HG02642 (cell line): ENCODE data around the gene AMPD3.

Source experiments
- ATAC-seq: cut with Tn5 transposase; IDR thresholded peaks from one replicate; pipeline ENCODE4 v1.9.1; 2021; ENCODE audit warnings: mild to moderate bottlenecking; ENCODE audit not compliant: unreplicated experiment, poor library complexity

Gene AMPD3

DNA sequence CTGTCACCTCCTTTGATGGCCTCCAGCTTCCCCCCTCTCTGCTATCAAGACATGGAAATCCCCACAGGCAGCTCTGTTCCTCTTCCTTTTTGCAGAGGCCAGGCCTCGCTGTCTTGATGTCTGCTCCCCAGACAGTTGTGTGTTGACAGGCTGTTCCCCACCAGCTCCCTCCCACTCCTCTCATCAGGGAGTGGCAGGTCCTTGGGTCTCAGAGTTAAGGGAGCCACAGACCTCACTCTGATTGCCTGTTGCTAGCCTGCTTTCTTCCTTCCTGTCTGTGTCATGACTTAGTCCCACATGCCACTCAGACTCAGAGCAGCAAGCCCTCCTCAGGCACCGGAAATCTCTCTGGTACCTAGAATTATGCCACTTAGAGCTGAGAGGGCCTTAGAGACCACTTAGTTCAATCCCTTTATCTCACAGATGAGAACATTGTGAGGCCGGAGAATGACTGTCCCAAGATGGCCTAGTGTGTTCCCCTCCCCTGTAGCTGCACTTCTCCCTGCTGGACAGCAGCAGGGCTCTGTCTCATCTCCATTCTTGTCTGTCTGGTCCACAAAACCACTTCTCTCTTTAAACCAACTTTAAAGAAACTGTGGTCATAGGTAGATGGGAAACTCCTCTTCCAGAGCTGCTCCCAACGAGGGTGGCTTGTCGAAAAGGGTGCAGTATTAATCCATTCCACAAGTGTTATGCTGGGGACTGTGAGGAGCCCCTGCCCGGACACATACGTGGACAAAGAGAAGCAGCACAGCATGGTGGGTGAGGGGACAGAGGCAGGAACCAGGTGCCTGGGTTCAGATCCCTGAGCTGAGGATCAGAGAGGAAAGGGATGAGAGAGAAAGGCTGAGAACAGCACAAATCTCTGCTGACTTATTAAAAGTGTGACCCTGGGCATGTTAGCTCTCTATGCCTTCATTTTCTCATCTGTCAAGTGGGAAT lies 4.2 kb downstream of the AMPD3 start:
- ATAC-seq: peak; percentile 52

DNA sequence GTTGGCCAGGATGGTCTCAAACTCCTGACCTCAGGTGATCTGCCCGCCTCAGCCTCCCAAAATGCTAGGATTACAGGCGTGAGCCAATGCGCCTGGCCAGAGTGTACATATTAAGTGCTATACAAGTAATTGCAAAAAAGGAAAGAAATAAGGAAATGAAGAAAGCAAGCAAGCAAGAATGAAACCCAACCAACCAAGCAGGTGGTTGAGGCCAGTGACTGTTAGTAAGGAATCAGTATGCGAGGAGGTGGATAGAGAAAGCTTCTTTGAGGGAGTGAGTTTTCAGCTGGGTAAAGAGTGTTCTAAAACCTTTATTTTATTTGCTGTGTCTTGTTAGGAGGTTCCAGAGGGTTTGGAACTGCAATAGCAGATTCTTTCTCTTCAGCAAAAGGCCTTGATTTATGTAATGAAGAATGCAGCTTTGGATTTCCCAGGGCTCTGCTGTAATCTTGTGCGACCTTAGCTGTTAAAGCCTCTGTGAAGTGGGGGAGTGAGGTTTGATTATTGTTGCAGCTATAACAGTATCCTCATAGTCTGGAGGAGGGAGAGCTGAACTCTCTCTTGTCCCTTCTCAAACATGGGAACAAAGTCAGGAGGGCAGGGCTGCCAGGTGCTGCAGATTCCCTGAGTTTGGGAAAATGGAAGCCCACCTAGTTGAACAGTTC lies 5.7 kb downstream of the AMPD3 start:
- peak; percentile 20 for ATAC-seq

DNA sequence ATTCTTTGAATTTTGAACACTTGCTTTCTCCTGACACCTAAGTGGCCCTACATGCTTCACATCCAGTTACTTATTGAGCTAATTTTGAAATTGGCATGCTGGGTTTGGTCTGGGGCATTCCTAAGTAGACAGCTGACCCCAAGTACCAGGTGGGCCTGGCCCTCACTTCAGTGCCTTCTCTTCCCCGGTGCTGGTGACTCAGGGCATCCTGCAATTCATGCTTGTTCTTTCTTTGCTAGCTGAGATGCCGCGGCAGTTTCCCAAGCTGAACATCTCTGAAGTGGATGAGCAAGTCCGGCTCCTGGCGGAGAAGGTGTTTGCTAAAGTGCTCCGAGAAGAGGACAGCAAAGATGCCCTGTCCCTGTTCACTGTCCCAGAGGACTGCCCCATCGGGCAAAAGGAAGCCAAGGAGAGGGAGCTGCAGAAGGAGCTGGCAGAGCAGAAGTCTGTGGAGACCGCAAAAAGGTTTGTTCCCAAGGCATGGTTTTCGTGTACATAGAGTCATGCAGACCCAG lies 6.3 kb downstream of the AMPD3 start:
- no peak for ATAC-seq

DNA sequence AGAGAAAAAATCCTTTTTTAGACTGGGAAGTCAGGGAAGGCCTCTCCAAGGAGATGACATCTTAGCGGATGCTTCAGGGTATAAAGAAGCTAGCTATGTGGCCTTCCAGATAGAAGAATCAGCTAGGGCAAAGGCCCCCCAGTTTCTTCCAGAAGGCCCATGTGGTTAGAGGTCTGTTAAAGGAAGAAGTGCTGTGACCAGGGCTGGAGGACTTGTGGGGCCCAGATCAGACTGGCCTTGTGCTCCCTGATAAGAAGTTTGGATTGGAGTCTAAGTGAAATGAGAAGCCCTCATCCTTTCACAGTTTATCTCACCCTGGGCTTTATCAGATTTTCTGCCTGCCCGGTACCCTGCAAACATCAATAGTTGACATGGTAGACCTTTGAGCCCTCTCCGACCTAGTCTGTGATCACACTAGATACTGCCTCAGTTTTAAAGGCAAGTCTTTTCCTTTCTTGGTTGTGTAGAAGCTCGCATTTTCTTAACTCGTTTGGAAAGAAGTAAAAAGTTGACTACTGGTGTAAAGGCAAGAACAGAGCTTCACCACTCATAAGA lies 7.8 kb downstream of the AMPD3 start:
- no peak for ATAC-seq

DNA sequence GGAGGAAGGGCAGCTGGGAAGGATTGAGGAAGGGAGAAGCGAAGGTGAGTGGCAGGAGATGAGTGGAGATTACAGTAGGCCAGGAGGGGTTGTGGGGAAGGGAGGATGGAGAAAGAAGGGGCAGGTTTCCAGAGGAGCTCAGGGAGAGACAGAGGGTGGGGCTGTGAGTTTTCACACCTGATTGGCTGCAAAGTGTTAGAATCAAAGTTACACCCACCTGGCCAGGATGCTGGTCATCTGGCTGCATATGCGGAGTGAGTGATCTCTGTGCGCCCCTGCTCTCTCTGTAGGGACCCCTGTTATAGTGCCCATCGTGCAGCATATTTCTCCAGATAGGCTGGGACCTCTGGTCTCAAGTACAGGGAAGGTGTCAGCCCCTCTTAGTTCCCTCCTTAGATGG lies 18.3 kb downstream of the AMPD3 start:
- ATAC-seq: no peak

DNA sequence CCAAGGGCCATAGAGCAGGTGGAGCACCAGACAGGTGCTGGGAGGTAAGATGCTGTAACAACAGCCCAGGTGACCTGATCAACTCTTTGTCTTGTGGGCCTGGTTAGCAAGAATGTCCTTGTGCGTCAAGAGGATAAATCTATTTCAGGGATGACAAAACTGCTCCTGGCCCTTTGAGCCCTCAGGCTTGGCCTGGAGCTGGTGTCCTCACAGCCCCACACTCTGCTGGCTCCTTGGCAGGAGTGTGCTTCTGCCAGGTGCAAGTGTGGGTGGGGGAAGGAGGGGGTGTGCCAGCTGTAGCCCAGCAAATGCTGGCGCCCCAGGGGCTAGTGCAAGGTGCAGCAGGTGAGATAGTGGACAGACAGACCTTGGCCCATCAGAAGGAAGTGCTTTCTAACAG lies 19.5 kb downstream of the AMPD3 start:
- no peak for ATAC-seq

DNA sequence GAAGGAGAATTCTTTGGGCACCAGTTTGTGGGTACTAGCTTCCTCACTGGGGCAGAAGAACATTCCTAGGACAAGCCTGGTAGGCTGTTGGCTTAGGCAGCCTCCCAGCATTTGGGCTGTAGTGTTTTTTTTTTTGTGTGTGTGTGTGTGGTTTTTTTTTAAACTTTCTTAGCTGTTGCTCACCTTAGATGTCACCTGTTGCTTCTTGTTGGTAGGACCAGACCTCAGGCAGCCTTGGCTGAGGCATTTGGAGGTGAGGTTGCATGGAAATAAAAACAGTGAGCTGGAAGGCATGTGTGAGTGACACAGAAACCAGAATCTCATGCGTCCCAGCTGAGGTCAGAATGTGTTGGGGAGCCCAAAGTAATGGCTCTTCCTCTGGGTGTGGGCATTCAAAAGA lies 21.3 kb downstream of the AMPD3 start:
- no peak for ATAC-seq

DNA sequence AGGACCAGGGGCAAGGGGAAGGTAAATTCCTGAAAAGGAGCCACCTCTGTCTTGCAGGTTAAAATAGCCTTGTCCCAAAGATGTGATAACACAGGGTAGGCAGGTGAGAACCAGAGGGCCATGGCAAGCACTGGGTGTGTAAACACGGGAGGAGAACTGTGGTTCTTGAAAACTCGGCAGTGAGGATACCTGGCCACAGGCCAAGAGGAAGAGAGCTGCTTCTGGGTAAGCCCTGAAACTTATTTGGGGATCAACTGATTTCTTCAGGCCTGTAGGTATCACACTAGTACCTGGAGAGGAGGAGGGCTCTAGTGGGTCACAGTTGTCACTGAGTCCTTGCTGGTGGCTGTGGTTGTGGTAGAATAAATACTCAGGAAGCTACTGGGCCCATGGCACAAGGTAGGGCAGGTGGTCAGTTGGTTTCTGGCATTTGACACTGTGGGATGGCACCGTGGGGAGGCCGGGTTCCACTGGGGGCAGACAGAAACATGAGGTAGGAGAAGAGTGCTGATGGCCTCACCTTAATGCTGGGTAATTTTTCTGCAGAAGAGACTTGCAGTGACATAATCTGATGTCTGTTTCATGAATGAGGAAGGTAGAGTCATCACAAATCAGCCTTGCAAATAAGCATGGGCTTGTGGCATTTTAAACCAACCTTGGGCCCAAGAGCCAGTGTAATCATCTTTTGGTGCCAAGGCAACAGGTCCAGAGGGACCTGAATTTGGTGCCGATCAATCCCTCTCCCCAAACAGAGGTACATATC lies 22.0 kb downstream of the AMPD3 start:
- ATAC-seq: no peak

DNA sequence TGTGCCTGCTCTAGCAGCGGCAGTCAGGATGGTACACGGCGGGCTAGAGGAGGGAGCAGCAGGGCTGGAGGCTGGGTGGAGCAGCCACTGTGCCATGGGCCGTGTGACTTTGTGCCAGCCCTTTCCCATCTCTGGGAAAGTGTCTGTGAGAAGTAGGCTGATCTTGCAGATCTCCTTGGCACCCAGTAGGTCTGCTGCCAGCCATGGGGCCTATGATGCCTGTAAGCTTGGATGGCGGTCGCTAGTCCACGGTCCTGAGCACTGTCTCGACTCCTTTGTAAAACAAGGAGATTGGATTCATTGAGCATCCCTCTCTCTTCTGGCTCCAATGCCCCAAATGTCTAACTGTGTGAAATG lies 22.6 kb downstream of the AMPD3 start:
- no peak for ATAC-seq

DNA sequence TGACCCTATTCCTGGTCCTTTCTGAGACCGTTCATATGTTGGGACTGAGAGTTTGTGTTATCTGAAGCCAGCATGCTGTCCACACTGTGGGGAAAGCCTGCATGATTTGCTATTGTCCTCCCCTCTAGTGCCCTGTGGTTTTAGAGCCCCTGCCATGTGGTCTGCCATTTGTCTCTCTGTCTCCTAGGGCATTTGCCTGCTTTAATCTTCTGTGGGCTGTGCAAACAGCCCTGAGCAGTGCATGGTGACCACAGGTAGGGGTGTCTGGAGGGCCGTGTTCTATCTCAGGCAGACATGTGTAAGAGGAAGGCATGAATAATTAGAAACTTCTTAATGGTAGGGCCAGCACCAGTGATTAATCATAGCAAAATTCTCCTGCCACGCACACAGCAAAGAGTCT lies 23.0 kb downstream of the AMPD3 start:
- ATAC-seq: no peak

DNA sequence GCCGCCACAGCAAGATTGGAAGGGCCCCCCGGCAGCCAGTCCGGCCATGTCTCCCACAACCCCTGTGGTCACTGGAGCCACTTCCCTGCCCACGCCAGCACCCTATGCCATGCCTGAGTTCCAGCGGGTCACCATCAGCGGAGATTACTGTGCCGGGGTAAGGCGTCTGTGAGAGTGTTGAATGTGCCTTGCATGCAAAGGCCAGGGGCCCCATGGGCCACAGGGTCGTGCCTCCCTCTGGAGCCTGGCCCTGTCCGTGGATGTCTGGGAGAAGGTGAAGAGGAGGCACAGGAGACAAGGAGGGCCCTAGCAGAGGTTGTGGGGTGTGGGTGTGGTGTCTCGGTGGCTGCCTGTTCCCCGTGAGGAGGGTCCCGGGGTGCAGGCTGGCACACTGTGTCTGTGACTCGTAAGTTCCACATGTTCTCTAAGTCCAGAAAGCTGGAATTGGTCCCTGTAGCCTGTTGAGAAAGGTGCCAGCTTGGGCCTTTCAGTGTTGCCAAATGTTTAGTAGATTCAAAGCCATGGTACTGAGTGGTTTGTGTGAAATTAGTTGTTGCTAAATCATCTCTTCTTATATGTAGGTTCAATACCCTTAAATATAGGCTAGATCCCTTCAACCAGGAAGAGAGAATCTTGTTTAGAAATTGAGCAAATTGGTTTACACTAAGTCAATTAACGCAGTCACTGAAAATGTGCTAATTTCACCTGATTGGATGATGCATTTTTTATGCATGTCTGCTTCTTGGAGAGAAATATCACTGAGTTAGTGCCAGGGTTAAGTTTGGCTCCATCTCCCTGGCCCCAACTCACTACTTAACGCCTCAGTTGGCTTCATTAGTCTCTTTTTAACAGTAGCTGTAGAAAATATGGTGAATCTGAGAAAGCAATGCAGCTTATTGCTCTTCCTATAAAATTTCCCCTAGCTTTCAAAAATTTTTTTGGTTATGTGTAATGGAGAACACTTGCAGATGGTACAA lies 23.8 kb downstream of the AMPD3 start:
- ATAC-seq: no peak

DNA sequence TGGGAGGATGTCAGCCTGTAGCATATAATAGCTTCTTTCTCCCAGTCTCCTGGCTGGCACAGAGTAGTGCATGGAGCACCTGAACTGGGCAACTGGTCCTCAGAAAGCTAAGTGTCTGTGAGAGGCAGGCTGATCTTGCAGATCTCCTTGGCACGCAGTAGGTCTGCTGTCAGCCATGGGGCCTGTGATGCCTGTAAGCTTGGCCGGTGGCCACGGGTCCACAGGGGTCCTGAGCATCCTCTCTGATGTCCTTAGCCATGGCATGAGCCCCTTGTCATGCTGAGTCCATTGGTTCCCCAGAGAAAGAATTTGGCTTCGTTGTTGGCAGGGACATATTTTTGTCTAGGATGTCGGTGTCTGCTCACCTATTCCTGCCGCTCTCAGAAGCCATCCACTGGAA lies 25.0 kb downstream of the AMPD3 start:
- ATAC-seq: no peak

DNA sequence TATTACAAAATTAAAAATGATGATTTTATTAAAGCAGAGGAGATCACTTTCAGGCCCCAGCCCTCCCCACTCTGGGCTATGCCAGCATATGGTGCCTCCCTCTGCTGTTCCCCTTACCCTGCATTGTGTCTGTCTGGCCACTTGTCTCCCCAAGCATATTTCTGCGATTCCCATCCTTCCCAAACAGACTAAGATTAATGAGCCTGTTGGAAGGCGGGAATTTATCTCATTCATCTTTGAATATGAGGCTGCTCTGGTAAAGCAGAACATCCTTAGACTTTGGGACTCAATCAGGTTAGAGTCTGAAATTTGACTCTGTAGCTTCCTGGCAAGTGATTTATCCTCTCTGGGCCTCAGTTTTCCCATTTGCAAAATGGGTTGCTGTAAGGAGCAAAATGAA lies 25.7 kb downstream of the AMPD3 start:
- ATAC-seq: no peak

DNA sequence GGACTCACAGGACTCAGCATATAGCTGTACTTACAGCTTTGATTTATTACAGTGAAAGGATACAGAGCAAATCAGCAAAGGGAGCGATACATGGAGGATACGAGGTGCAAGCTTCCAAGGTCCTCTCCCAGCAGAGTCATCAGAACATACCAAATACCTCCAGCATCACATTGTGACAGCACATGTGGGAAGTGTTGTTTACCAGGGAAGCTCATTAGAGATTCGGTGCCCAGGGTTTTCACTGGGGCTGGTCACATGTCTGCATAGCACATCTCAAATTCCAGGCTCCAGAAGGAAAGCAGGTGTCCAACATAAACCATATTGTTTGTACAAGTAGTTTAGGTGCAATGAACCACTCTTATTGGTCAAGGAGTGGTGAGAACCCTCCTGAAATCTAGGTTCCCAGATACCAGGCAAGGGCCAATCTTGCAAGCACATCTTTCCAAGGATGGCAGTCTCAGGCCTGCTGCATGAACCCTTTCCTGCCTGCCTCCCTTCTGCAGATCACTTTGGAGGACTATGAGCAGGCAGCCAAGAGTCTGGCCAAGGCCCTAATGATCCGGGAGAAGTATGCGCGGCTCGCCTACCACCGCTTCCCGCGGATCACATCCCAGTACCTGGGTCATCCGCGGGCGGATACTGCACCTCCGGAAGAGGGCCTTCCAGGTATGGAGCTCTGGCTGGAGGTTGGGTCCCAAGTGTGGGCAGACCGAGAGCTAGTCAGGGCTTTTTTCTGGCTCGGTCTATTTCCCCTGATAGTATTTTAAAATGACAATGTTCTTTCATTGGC lies 26.7 kb downstream of the AMPD3 start:
- ATAC-seq: no peak

DNA sequence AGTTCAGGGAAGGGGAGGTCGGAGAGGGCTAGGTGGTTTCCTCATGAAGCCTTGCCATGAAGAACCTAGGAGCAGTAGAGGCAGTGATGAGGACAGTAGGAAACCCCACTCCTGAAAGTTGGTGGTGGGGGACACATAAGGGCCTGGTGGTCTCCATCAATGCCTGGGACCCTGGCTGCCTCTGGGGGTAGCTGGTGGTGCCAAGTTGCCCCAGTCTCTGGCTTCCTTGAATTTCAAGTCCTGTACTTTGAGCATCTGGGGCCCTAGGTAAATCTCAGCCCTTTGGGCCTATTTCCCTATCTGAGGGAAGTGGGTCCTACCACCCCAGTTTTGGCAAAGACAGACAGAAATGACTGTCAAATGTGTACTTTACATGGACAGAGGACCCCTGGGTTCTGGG lies 28.1 kb downstream of the AMPD3 start:
- ATAC-seq: no peak

DNA sequence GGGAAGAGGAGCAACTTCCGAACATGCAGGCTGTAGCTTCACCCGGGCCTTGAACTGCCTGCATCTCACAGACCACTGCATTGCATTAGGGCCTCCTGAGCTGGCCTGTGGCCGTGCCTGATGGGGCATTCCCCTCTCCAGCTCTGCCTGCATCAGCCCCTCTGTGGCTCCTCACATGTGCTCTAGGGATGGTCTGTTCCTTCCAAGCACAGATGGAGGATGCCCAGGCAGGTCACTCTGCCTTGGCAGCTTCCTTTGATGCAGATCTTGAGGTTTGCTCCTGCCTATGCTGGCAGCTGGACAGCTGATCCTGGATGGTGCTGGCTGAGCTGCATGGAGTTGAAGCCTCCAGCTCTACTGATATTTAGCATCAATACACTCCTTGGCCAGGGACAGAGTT lies 28.5 kb downstream of the AMPD3 start:
- no peak for ATAC-seq

DNA sequence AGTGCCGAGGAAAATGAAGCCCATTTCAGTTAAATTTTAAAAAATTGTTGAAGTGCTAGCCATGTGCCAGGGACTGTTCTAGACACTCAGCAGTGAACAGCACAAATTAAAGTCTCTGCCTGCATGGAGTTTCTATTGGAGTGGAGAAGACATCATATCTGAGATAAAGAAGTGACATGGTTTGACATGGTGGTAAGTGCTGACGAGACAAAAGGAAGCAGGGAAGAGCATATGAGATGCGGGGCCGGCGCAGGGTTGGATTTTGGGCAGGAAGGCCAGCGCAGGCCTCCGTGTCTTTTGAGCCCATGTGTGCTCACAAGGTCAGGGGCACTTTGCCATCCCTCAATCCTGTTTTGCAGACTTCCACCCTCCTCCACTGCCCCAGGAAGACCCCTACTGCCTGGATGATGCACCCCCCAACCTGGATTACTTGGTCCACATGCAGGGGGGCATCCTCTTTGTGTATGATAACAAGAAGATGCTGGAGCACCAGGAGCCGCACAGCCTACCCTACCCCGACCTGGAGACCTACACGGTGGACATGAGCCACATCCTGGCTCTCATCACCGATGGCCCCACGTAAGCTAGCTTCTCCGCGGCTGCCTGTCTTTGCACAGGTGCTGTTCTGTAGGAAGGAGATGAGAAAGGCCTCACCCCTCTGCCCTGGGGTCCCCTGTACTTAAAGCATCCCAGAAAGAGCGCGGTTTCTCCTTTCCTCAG lies 29.6 kb downstream of the AMPD3 start:
- ATAC-seq: no peak

DNA sequence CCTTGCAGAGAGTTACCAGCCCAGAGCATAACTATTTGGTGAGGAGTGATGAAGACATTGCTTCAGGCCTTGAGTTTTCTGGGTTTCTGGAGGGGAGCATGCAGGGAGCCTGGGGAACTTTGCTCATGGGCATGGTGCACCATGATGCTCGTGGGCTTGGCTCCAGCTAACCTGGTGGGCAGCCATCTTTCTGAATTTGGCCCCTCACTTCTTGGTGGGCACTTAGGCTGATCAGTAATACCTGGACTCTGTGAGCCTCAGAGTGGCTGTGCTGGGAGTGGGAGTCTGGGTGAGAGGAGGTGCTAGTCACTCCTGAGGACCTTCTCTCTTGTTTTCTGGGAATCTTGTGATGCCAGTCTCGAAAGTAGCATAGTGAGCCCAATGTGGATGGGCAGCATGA lies 30.6 kb downstream of the AMPD3 start:
- no peak for ATAC-seq
